GM12873 (cell line): Measurements from ENCODE around the gene MAPKAPK2.

ENCODE experiments used
- CTCF ChIP-seq: IDR thresholded peaks from 2 replicates; pipeline ENCODE4 v1.5.1; 2012; ENCODE audit warnings: low read depth, mild to moderate bottlenecking, moderate library complexity, low read length, control low read depth; ENCODE audit not compliant: insufficient read depth; ENCODE audit errors: missing control alignments

The MAPKAPK2 gene

GRCh38 chr1:206716870-206717673 lies 32.4 kb downstream of the MAPKAPK2 start:
- no peak for TF ChIP-seq CTCF

- TF ChIP-seq CTCF, result no peak
These were observed 32.9 kb downstream of the MAPKAPK2 start for GRCh38 chr1:206717674-206717989.

DNA sequence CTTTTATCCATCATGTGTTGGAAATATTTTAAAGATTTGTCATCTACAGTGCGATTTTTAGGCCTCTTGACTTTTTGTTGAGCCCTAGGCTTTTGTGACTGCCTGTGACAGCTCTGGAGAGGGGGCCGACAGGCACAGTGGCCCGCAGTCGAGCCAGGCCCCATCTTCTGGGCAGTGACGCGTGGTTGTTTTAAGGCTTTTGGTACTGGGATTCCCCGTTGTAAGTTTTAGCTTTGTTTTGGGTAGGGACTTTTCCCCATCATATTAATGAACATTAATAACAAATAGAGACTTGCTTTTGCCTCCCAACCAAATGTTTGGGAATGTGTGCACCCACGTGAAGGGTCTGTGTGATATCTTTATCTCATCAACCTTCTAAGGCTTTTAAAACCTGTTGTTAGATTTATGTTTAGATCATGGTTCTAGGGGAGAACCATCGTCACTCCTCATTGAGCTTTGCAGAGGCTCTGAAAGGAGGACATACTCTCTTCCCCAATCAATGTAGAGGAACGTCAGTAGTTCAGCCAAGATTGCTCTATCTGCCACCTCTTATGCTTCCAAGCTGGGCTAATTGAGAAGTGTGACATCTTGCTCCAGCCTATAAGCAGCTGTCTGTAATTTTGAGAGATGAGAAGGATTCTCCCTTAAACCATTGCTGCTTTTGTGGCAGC lies 34.6 kb downstream of the MAPKAPK2 start:
- TF ChIP-seq CTCF, result no peak

DNA sequence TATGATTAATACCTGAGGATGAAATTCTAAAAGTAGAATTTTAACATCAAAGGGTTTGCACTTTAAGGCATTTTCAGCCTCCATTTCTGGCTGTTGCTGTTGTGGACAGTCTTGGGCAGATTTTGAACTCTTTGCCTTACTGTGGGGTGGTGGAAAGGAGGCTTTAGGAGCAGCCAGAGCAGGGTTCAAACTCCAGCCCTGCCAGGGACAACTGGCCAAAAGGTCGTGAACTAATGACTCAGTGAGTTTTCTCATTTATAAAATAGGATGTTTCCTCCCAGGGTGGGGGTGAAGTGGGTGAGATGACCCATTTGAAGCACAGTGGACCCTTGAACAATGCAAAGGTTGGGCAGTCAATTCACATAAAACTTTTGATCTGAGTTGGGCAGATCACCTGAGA lies 36.7 kb downstream of the MAPKAPK2 start:
- no peak for TF ChIP-seq CTCF

GRCh38 chr1:206722751-206723461 lies 38.2 kb downstream of the MAPKAPK2 start:
- no peak for TF ChIP-seq CTCF

DNA sequence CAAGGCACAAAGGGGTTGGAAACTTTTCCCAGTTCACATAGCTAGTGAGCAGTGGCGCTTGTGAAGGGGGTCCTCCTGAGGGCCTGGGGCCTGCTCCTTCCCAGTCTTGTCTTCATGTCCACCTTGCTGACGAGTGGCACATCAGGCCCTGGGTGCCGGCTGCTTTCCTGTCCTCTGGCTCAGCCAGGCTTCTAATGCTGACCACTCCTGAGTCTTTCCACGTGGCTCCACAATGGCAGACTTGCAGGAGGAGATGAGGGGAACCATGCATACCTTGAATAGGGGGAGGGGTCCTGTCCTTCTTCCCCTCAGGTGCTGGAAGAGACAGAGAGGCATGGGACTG lies 38.7 kb downstream of the MAPKAPK2 start:
- no peak for TF ChIP-seq CTCF

- TF ChIP-seq CTCF, result no peak
These were observed 39.2 kb downstream of the MAPKAPK2 start for GRCh38 chr1:206723805-206724472.
